Measurements from ENCODE around the gene FBXW2.

- TF ChIP-seq POLR2A (IDR thresholded peaks at IDR 0.05): no peak
- TF ChIP-seq CTCF (IDR thresholded peaks at IDR 0.05): no peak
These were observed 32.2 kb downstream of the FBXW2 start for GRCh38 chr9:120761006-120761405.
